DMS 273 (cell line): ENCODE data around the gene CPSF2.

Source experiments
- DNase-seq: peaks from one replicate; lab custom pipeline; 2025; ENCODE audit not compliant: unreplicated experiment; lab: John Stamatoyannopoulos, UW

The CPSF2 gene

DNA sequence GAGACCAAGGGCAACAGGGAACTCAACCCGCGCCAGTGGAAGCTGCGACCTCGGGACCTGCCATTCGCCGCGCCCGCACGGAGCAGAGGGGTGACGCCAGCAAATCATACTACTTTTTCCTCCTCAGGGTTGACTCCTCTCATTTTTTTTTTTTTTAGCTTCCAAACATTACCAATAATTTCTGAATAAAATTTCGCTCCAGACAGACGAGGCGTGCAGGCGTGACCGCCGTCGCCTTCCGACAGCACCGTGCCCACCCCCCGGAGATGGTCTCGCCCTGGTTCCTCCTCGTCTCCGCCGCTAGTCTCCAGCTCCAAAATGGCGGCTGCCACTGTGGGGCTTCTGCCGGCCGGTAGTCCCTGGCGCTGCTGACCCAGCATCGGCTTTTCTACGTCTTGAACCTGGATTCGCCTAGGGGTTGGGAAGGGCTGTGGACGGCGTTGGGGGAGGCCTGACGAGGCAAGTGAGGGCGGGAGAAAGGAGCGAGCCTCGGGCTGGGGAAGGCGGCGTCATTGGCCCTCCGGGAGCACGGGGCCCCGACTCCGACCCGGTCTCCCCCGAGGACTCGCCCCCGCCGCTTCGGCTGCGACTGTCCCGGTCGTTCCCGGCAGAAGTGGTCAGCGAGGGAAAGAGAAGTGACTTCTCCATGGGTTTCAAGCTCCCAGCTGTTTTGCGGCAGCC lies at the start of gene CPSF2, which contains the start of gene NDUFB1:
Gene CPSF2, plus strand, starts transcription at position 300 of the 681 bp plus-strand sequence. CDS start 9,016 bp downstream, outside the sequence.
Gene NDUFB1, minus strand, starts transcription at position 37 of the 681 bp plus-strand sequence. CDS start 4,069 bp downstream, outside the sequence.
- DNase-seq: peak; percentile 93

DNA sequence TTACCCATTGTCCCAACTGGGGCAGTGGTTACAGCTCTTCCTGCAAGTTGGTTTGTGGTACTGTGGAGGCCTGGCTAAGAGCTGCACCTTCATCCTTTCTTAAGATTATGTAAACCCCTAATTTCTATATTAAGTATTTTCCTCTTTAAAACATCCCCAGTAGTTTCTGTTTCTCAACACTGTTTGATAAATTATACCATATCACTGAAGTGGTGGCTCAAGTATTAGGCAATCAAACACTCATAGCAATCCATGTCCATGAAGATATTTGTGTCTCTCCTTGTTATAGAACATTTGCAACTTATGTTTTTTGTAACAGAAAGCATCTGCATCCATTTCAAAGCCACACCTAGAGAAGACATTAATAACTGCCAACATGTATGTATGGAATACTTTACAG lies 47.2 kb upstream of the CPSF2 start:
- no peak for DNase-seq

DNA sequence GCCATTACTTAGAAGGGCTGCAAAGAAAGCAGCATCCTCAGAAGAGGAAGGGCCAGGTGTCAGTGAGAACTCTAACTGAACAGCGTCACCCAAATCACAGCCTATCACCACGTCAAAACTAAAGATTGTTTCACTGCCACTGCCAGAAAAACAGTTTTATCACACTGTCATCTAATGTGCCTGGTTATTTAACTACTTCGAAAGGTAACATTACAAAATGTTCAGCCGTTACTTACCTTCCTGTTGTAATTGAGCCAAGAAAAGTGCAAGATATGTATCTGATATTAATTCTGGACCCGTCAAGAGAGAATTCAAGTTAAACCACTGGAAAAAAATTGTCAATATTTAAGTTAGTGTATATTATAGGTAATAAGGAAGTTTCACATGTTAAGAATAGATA lies 33.3 kb upstream of the CPSF2 start:
- DNase-seq: no peak

DNA sequence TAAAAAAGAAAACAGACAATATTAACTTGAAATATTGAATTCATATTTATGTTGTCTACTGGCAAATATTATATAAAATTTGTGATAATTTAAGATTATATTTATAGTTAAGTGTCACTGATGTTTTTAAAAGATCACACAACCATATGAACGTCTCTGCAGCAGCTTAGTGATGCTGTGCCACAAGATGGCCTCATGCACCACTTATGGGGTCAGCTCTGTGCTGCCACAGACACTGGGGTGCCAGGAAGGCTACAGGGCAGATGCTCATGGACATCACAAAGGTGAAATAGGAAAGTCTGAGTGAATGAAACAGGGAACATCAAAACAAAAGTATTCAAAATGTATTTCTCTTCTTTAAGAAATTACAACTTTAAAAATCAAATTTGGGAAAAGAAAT lies 28.4 kb upstream of the CPSF2 start:
- peak; percentile 34 for DNase-seq

DNA sequence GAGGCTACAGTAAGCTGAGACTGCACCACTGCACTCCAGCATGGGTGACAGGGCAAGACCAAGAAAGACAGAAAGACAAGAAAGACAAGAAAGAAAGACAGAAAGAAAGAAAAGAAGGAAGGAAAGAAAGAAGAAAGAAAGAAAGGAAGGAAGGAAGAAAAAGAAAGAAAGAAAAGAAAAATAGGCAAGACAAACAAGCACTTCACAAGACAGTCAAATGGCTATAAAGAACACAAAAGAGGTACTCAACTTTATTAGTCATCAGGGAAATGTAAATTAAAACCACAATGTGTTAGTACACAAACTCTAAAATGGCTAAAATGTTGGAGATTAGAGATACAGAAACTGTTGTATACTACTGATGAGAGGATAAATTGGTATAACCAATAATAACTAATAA lies 22.0 kb upstream of the CPSF2 start:
- no peak for DNase-seq

DNA sequence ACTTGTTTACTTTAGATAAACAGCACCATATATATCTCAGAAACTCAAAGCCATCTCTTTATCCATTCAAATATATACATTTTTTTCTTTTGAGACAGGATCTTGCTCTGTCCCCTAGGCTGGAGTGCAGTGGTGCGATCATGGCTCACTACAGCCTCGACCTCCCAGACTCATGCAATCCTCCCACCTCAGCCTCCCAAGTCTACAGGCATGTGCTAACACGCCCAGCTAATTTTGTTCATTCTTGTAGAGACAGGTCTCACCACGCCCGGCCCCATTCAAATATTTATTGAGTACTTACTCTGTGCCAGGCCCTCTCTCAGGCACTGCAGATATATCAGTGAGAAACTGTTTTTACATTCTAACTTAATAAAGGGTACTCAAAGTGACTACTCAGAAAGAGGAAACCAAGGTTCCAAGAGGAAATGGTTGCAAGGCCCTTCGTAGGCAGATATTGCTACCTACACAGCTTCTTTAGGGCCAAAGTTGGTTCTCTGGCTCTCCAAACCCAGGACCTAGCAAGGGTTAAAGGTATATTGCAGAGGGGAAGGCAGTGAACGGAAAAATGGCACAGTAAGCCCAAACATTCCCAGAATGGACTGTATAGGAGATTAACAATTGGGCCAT lies 18.3 kb upstream of the CPSF2 start:
- peak; percentile 16 for DNase-seq

DNA sequence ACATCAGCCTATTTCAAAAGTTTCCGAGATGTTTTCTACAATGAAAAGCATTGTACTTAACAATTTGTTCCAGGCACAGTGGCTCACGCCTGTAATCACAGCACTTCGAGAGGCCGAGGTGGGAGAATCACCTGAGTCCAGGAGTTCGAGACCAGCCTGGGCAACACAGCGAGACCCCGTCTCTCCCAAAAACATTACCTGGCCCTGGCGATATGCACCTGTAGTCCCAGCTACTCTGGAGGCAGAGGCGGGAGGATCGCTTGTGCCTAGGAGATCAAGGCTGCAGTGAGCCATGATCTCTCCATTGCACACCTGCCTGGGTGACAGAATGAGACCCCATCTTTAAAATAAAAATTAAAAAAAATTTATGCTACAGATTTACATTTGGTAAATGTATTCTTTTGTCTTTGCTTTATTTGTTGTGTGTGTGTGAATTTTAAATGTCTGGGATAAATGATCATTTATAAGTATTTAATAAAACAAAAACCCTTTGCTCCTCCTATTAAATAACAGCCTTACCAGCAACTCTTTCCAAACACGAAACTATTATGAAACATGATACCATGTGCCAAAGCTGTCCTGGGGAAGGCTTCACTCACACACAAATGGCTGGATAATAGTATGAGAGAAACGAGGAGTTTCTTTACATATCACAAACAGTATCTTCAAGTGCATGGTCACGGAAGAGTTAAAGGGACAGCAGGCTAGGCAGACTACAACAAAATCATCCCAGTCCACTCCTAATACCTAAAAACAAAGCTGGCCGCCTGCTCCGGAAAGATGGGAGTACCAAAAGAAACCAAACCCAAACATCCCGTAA lies 16.5 kb upstream of the CPSF2 start:
- DNase-seq: peak; percentile 65

DNA sequence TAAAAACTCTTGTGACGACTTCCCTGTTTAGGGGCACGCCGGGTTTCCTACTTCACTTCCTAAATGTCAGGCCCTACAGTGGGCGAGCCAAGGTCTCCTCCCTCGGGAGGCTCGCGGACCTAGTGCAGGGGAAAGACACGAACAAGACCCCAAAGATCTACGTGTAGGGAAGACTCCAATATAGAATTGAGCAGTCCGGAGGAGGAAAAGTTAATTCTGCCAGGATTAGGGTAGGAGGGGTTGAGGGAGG lies 16.0 kb upstream of the CPSF2 start:
- DNase-seq: peak; percentile 78

DNA sequence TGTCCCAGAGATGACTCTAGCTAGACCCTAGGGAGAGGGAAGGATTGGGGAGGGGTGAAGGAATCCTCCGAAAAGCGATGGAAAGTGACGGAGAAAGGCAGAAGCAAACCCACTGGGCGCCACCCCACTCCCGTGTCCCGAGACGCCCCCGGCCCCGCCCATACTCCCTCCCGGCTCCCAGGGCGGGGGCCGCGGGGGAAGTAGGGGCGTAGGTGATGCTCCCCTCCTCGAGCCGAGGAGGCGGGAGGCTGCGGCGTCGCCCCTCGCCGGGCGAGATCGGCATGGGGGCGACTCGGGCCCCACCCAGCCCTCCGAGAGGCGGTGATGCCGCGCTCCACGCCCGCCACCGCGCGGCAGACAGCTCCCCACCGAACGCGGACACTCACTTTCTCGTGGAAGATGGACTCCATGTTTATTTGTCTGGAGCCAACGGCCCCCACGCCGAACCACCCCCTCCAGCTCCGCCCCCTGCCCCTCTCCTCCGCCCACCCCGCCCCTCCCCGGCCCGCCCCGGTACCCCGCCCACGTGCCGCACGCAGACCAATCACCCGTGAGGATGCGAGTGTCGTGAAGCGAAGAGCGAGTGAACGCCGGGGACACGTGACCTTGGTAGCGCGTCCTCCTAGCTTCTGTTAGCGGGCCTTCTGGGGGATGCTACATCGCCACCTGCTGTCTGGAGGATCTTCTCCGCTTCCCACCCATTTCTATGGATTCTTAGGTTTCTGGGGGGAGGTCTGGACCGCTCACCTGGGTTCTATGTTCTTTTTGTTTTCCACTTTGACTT lies 15.4 kb upstream of the CPSF2 start, which contains the start of gene ATXN3:
Gene ATXN3, minus strand, starts transcription at position 440 of the 784 bp plus-strand sequence. Its CDS starts 30 bp downstream, at position 410.
- DNase-seq: peak; percentile 99

DNA sequence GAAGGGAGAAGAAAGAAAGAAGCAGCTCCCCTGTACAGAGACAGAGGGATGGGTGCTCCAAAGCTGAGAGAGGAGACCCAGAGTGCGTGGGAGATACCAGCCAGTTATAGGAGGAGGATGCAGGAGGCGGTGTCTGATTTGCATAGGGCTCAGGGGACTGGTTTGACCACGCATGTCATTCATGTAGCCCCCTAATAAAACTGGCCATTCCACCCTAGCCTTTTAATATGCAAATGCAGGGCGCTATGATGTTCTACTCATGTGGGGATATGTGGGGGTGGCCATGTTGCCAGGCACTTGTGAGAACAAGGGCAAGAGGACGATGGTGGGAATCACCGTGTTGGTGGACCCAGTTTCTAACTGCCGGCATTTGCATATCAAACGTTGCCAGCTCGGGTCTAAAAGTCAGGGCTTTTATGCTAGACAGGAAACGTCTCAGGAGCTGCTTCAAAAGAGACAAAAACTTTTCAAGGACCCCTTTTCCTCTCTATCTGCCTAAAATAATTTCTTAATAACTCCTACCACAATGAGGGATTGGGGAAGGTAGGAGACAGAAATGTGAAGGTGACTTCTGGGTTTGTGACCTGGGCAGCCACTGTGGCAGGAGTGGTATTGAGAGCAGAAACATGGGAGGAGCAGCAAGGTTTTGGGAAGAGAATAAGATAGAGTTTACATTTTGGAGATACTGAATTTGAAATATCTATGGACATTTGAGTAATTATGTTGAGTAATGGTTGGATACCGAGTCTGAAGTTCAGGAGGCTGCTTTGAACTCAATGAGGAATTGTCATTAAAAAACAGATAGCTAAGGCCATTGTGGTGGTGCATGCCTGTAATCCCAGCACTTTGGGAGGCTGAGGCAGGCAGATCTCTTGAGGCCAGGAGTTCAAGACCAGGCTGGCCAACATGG lies 13.2 kb upstream of the CPSF2 start:
- DNase-seq: no peak

DNA sequence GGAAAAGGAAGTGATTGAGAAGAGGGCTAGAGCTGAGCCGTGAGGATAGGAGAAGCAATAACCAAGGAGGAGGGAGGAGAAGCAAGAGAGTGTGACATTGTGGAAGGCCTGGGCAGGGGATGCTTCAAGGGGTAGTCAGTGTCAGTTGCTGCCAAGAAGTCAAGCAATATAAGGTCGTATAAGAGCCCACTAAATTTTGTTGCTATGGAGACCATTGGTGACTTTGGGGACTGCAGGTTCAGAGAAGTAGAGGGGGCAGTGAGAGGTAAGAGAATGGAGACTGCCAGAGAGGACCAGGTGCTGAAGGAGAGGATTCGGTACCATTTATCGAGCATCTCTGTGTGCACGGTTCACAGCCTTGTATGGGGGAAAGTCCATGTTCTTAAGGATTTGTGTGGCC lies 12.3 kb upstream of the CPSF2 start:
- DNase-seq: peak; percentile 14

DNA sequence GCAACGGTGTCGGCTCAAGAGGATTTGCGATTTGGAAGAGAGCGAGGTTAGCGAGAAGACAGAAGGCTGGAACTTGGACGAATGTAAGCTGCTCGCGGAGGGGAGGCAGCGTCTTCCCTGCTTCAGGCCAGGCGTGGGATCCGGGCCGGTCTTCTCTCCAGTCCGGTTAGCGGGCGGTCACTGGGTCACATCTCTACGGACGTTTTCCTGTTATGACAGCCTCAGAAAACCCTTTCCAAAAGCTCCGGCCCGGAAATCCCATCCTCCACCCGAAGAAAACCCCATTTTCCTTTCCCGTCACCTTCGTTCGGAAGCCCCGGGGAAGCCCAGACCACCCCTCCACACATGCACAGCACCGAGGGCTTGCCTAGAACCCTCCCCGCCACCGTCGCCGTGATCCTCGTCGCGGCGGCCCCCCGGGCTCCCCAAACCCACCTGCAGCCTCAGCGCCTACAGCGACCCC lies 531 bp upstream of the CPSF2 start:
- DNase-seq: peak; percentile 72

DNA sequence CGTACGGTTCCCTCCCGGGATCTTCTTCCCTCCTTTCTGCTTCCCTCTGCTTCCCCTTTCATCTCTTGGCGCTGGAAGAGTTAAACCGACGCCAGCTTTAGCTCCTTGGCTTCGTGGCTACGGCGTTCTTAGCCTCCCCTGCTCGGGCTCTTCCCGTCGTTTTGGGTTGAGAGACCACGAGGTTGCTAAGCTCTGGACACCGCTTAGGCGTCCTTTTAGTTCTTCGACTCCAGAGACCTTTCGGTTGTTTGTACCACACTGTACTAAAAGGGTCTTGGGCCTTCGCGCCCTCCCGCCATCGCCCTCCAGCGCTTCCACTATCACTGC lies 545 bp downstream of the CPSF2 start:
- peak; percentile 73 for DNase-seq

DNA sequence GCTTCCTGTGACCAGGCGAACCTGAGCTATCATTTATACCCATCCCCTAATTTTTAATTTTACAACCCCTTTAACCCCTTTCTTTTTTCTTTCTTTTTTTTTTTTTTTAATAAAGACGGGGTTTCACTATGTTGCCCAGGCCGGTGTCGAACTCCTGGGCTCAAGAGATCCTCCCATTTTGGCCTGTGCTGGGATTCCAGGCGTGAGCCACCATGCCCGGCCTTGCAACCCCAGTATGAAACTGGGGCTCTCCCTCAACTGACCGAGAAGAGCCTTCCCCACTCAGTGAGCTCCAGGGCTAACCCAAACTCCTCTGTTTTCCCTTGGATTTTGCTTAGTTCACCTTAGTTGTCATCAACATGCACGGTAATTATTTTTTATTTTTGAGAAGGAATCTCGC lies 992 bp downstream of the CPSF2 start:
- peak; percentile 22 for DNase-seq

DNA sequence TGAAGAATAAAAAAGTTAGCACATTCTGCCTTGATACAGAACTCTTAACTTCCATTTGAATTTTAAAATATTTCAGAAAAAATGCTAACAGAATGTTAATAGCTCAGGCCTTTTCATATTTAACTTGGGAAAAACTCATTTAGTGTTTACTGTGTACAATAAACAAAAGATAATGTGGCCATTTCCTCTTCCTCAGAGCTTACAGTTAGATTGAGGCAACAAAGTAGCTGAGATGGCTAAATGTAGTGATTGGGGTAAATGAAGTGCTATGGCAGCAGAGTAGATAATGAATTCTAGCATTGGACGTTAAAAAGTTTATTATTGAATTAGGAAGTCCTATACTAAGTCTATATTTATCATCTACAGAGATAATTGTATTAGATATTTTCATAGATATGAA lies 12.7 kb downstream of the CPSF2 start:
- DNase-seq: no peak

DNA sequence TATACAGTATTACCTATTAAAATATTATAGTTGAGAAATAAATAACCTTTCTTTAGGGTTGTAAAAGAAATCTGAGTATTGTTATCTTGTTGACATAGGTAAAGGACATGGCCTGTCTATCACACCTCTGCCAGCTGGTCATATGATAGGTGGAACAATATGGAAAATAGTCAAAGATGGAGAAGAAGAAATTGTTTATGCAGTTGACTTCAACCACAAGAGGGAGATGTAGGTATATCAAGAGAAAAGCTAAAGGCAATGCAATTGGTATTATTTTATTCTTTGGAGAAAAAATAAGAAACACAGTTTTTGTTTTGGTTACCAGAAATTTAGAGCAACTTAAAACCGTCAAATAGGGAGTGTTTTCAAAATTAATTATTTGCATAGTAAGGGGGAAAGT lies 13.5 kb downstream of the CPSF2 start:
- DNase-seq: peak; percentile 56

DNA sequence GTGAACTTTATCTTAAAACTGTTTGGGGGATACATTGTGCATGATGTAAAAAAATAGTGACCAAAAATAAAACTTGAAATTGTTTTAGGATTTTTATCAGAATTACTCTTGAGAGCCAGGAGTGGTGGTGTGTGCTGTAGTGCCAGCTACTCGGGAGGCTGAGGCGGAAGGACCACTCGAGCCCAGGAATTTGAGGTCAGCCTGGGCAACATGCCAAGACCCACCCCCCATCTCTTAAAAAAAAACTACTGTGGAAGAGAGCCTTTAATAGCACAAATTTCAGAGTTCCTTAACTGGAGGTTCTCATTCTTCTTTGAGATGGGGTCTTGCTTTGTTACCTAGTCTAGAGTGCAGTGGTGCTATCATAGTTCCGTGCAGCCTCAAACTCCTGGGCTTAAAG lies 21.5 kb downstream of the CPSF2 start:
- no peak for DNase-seq

DNA sequence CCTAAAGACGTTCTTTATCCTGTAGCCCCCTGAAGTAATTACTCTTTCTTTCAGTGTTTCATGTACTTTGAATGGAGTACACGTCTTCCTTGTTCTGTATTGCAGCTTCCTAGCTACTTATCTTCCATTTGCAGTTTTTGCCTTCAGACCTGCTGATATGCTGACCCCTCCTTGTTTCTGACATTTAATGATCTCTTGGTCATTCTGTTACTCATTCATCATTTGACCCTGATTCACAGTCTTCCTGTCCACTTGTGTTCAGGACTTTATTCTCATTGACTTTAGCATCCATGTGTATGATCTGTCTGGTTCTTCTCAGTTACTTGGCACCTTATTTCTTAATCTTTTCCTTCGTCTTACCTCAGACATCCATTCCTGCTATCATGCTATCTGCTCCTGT lies 22.2 kb downstream of the CPSF2 start:
- DNase-seq: no peak

DNA sequence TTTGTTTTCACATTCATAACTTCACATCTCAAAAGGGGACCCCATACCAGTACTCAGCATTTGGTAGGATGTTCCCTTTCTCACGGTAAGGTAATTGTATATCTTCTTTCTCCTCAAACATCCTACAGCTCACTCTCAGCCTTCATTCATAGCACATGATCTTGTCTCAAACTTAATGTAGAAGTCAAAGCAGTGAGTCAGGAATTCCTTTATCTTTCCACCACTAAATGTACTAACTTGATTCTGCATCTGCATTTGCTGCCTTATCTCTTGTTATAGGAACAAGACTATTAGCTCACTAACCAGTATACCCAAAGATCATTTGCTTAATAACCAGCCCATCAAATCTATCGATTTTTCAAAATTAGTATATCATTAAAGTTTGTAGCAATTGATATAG lies 22.9 kb downstream of the CPSF2 start:
- DNase-seq: no peak

DNA sequence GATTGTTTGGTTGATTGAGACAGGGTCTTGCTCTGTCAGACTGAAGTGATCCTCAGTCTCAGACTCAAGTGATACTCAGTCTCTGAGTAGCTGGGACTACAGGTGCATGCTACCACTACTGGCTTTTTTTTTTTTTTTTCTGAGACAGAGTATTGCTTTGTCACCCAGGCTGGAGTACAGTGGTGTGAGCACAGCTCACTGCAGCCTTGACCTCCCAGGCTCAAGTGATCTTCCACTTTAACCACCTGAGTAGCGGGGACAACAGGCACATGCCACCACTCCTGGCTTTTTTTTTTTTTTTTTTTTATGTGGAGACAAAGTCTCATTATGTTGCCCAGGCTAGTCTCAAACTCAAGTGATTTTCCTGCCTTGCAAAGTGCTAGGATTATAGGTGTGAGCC lies 31.8 kb downstream of the CPSF2 start:
- DNase-seq: no peak
